Loucy (cell line): ENCODE results near the gene TMEM183A.

Experiments used
- EZH2phosphoT487 ChIP-seq: fragments of 200-600 bp; IDR thresholded peaks from 2 replicates; pipeline ENCODE4 v1.6.1; 2018; ENCODE audit warnings: antibody characterized with exemption, mild to moderate bottlenecking, moderate library complexity, borderline replicate concordance
- TF ChIP-seq, protein P1 (sequence below): fragments of 200-600 bp; sonication (generic); conservative IDR thresholded peaks from 2 replicates; pipeline ENCODE4 v1.5.1; 2014; ENCODE audit warnings: mild to moderate bottlenecking, antibody characterized with exemption, low read length

DNA sequence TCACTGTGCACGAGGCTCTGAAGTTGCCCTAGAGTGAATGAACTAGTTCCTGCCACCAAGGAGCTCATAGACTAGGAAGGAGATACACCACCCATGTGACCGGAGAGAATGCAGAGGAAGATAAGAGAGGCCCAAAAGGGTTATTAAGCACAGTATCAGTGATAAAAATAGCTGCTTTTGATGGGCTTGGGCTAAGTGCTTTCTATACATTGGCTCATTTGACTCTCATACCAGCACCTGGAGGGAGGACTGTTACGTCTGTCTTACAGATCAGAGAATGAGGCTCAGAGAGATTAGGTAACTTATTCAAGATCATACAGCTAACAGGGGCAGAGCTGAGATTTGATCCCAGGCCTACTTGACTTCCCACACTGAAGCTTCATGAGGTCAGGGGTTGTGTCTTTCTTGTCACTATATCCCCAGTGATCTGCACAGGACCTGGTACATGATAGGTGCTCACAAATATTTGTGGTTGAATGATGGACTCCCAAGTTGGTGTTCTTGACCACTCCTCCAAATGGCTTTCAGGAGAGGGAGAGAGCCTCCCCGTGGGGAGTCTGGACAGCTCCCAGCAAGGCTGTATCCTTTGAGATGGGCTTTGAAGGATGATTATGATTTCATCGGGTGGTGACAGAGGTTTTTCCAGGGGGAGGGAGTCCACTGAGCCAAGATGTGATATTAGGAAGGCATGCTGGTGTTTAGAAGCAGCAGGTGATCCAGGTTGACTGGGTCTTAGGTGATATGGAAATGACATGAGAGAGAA is 33.5 kb downstream of the TMEM183A start:
- TF ChIP-seq, protein P1, sequence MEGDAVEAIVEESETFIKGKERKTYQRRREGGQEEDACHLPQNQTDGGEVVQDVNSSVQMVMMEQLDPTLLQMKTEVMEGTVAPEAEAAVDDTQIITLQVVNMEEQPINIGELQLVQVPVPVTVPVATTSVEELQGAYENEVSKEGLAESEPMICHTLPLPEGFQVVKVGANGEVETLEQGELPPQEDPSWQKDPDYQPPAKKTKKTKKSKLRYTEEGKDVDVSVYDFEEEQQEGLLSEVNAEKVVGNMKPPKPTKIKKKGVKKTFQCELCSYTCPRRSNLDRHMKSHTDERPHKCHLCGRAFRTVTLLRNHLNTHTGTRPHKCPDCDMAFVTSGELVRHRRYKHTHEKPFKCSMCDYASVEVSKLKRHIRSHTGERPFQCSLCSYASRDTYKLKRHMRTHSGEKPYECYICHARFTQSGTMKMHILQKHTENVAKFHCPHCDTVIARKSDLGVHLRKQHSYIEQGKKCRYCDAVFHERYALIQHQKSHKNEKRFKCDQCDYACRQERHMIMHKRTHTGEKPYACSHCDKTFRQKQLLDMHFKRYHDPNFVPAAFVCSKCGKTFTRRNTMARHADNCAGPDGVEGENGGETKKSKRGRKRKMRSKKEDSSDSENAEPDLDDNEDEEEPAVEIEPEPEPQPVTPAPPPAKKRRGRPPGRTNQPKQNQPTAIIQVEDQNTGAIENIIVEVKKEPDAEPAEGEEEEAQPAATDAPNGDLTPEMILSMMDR = no peak
- no peak for TF ChIP-seq EZH2phosphoT487
